ENCODE measurements around the gene SS18L1.

Gene SS18L1

GRCh38 chr20:62223571-62223970 is 80.0 kb downstream of the SS18L1 start:
- no peak for TF ChIP-seq CTCF (IDR thresholded peaks at IDR 0.05; ENCODE audit: borderline replicate concordance, control extremely low read depth, extremely low read depth, insufficient read depth, missing control alignments)
- DNase-seq (ENCODE audit: low spot score), result no peak
- in situ Hi-C loops (cut with MboI; ENCODE audit: low sequenced_read_pairs, unreplicated experiment), result no loop called here

DNA sequence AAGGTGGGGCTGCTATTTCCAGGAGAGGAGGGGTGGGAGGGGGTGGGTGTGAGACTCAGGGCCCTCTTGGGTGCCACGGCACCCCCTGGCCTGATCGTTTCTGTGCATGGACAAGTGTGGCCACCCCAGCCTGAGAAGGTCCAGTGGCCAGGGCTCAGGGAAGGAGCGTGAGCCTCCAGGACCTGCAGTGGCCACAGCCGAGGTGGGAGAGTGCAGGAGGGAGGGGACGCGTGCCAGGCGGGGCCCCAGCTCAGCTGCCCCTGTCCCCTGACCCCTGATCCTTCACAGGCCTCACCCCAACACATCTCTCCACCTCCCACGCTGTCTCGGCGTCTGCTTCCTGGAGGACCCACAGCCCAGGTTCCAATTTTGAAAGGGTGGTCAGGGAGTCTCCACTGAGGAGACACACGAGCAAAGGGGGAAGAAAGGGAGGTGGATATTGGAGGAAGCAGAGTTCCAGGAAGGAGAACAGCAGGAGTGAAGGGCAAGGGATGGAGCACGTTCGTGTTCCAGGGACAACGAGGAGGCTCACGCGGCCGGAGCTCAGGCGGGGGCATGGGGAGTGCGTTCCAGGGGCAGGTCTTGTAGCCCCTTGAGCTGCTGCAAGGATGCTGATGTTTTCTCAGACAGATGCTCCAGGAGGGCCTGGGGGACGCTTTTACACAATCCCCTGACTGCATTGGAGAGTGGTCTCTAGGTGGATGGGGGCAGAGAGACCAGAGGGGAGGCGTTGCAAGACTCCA is 80.7 kb downstream of the SS18L1 start:
- in situ Hi-C loops (cut with MboI; ENCODE audit: low sequenced_read_pairs, unreplicated experiment), result no loop called here
- no peak for TF ChIP-seq CTCF (IDR thresholded peaks at IDR 0.05; ENCODE audit: borderline replicate concordance, control extremely low read depth, extremely low read depth, insufficient read depth, missing control alignments)
- no peak for DNase-seq (ENCODE audit: low spot score)

DNA sequence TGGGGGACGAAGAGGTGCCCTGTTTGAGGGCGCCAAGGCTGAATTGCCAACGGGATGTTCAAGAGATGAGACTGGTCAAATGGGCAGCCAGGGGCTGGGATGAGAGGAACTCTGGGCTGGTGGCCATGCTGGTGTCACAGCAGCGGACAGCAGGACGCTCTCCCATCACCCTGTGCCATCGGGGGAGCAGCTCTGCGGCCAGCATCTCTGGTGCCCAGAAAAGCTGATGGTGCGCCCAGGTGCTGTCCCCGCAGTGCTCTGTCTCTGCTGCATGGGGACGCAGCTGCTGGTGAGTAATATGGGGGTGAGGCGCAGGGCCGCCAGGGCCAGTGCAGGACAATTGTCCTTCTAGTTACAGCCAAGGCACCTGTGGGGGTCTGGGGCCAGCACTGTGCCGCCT is 81.5 kb downstream of the SS18L1 start:
- no peak for TF ChIP-seq CTCF (IDR thresholded peaks at IDR 0.05; ENCODE audit: borderline replicate concordance, control extremely low read depth, extremely low read depth, insufficient read depth, missing control alignments)
- no peak for DNase-seq (ENCODE audit: low spot score)
- in situ Hi-C loops (cut with MboI; ENCODE audit: low sequenced_read_pairs, unreplicated experiment), result no loop called here

DNA sequence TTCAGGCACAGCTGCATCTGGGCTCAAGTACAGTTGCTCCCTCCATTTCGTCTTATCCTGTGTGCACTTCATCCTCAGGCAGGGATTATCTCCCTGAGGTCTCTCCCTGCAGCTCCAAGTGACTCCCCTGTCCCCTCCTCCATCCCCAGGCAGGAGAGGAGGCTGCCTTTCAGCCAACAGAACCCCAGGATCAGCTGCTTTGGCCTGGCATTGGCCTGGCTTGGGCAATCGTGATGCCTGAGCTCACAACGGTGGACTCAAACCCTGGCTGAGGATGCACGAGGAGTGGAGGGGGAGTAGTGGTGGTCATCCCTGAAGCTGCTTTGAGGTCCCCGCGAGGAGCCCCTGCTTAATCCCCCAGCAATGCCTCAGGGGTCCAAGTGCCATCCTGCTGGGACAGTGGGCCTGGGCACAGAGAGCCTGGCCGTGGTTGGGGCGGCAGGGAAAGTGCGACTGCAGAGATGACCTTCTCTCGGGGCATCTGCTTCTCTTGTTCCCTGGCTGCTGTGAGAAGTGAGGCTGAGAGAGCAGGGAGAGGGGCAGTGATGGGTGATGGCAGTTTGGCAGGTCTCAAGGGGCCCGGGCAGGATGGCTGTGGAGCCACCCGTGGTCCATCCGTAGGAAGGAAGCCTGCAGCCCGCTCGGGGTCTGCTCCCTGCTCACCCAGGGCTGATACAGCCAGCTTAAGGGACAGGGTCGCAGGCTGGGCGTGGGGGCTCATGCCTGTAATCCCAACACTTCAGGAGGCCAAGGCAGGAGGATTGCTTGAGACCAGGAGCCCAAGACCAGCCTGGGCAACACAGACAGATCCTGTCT is 82.5 kb downstream of the SS18L1 start:
- in situ Hi-C loops (cut with MboI; ENCODE audit: low sequenced_read_pairs, unreplicated experiment), result no loop called here
- DNase-seq (ENCODE audit: low spot score), result no peak
- TF ChIP-seq CTCF (IDR thresholded peaks at IDR 0.05; ENCODE audit: borderline replicate concordance, control extremely low read depth, extremely low read depth, insufficient read depth, missing control alignments), result no peak

GRCh38 chr20:62226707-62227590 is 83.4 kb downstream of the SS18L1 start:
- in situ Hi-C loops (cut with MboI; ENCODE audit: low sequenced_read_pairs, unreplicated experiment), result no loop called here
- TF ChIP-seq CTCF (IDR thresholded peaks at IDR 0.05; ENCODE audit: borderline replicate concordance, control extremely low read depth, extremely low read depth, insufficient read depth, missing control alignments), result no peak
- no peak for DNase-seq (ENCODE audit: low spot score)

GRCh38 chr20:62227591-62227976 is 84.0 kb downstream of the SS18L1 start:
- DNase-seq (ENCODE audit: low spot score), result no peak
- in situ Hi-C loops (cut with MboI; ENCODE audit: low sequenced_read_pairs, unreplicated experiment), result no loop called here
- TF ChIP-seq CTCF (IDR thresholded peaks at IDR 0.05; ENCODE audit: borderline replicate concordance, control extremely low read depth, extremely low read depth, insufficient read depth, missing control alignments), result no peak

Measured in GM13976 (cell line).